SU-DHL-6 (cell line): ENCODE measurements around the gene MRGPRX2.

Experiments
- H2AFZ ChIP-seq: fragments of 200-600 bp; sonication (generic); 2 replicates; pipeline ENCODE4 v1.6.1; 2014; ENCODE audit warnings: low read depth, mild to moderate bottlenecking, moderate library complexity, mixed read lengths, antibody characterized with exemption, low read length; ENCODE audit not compliant: severe bottlenecking
- H3F3A ChIP-seq: fragments of 200-600 bp; shearing (Covaris generic); 2 replicates; pipeline ENCODE4 v1.6.0; 2016; ENCODE audit warnings: antibody characterized with exemption, mild to moderate bottlenecking; ENCODE audit not compliant: insufficient read depth
- H3K27ac ChIP-seq: fragments of 200-600 bp; sonication (generic); 2 replicates; pipeline ENCODE4 v1.5.1; 2016; ENCODE audit warnings: low read depth, mild to moderate bottlenecking, low read length, moderate library complexity, mixed read lengths
- H3K27me3 ChIP-seq: fragments of 200-600 bp; sonication (generic), shearing (Covaris generic); 2 replicates; pipeline ENCODE4 v1.6.0; 2014; ENCODE audit warnings: mild to moderate bottlenecking, low read length
- H3K36me3 ChIP-seq: fragments of 200-600 bp; sonication (generic); 2 replicates; pipeline ENCODE4 v1.6.1; 2014; ENCODE audit warnings: mild to moderate bottlenecking, low read length, mixed read lengths
- H3K4me2 ChIP-seq: fragments of 300-600, 200-600 bp; shearing (Covaris generic), sonication (generic); 2 replicates; pipeline ENCODE4 v1.6.0; 2014; ENCODE audit warnings: low read length, low read depth, mild to moderate bottlenecking; ENCODE audit not compliant: poor library complexity, severe bottlenecking
- H3K4me3 ChIP-seq: fragments of 200-600 bp; sonication (generic); 2 replicates; pipeline ENCODE4 v1.5.1; 2014; ENCODE audit warnings: antibody characterized with exemption, low read length, mild to moderate bottlenecking, mixed read lengths; ENCODE audit not compliant: insufficient read depth, poor library complexity, severe bottlenecking
- H3K79me2 ChIP-seq: fragments of 200-600 bp; sonication (generic); 2 replicates; pipeline ENCODE4 v1.6.1; 2014; ENCODE audit warnings: mild to moderate bottlenecking, low read length, moderate library complexity; ENCODE audit not compliant: insufficient read depth
- H3K9ac ChIP-seq: fragments of 200-600 bp; sonication (generic); 2 replicates; pipeline ENCODE4 v1.7.0; 2014; ENCODE audit warnings: mild to moderate bottlenecking, low read length
- H3K9me2 ChIP-seq: fragments of 200-600 bp; sonication (generic); replicated peaks from 2 replicates; pipeline ENCODE4 v1.6.1; 2014; ENCODE audit warnings: low read length; ENCODE audit not compliant: insufficient read depth
- H3K9me3 ChIP-seq: fragments of 200-600 bp; sonication (generic); 2 replicates; pipeline ENCODE4 v1.6.1; 2014; ENCODE audit warnings: low read length, mixed read lengths; ENCODE audit not compliant: insufficient read depth
- H4K20me1 ChIP-seq: fragments of 200-600 bp; sonication (generic); 2 replicates; pipeline ENCODE4 v1.6.1; 2014; ENCODE audit warnings: low read depth, mild to moderate bottlenecking, antibody characterized with exemption, low read length, moderate library complexity, mixed read lengths
- CTCF ChIP-seq: fragments of 200-600 bp; sonication (generic); IDR thresholded peaks from one replicate; pipeline ENCODE4 v1.5.1; 2017; ENCODE audit warnings: antibody characterized with exemption, mild to moderate bottlenecking, low read length, moderate library complexity; ENCODE audit not compliant: insufficient read depth, poor library complexity, severe bottlenecking
- EZH2phosphoT487 ChIP-seq: fragments of 200-600 bp; sonication (generic), shearing (Covaris generic); conservative IDR thresholded peaks from 2 replicates; pipeline ENCODE4 v1.6.1; 2018; ENCODE audit warnings: mild to moderate bottlenecking, antibody characterized with exemption, low read length, moderate library complexity, mixed read lengths

Gene MRGPRX2

GRCh38 chr11:19088791-19089190 lies 28.3 kb upstream of the MRGPRX2 start:
- no peaks in the 10 kb centered on the region for H3K27me3 ChIP-seq
- H3F3A ChIP-seq = no peaks in the 10 kb centered on the region
- H3K9ac ChIP-seq = no peak overlapping the region
- H3K4me2 ChIP-seq = no peak overlapping the region
- H3K36me3 ChIP-seq = no peaks in the 10 kb centered on the region
- no peak overlapping the region for H2AFZ ChIP-seq
- TF ChIP-seq CTCF (no peak), EZH2phosphoT487 (no peak)
- H3K4me3 ChIP-seq = no peak overlapping the region
- H3K79me2 ChIP-seq = no peaks in the 10 kb centered on the region
- no peaks in the 10 kb centered on the region for H4K20me1 ChIP-seq
- no peak overlapping the region for H3K27ac ChIP-seq
- no peaks in the 10 kb centered on the region for H3K9me2 ChIP-seq
- no peaks in the 10 kb centered on the region for H3K9me3 ChIP-seq

- Histone ChIP-seq H3K4me2 (no peak overlapping the region), H3K27me3 (no peaks in the 10 kb centered on the region), H3F3A (no peaks in the 10 kb centered on the region), H3K27ac (no peak overlapping the region), H3K9ac (no peak overlapping the region), H2AFZ (no peak overlapping the region), H3K79me2 (no peaks in the 10 kb centered on the region), H4K20me1 (no peaks in the 10 kb centered on the region), H3K9me2 (no peaks in the 10 kb centered on the region), H3K36me3 (no peaks in the 10 kb centered on the region), H3K4me3 (no peak overlapping the region), H3K9me3 (no peaks in the 10 kb centered on the region)
- TF ChIP-seq EZH2phosphoT487 = no peak
- TF ChIP-seq CTCF = no peak
Measured at GRCh38 chr11:19087658-19088057, 27.1 kb upstream of the MRGPRX2 start.

GRCh38 chr11:19084661-19085315 lies 24.3 kb upstream of the MRGPRX2 start:
- Histone ChIP-seq H3K4me2 (no peak overlapping the region), H4K20me1 (no peaks in the 10 kb centered on the region), H3K9me2 (no peaks in the 10 kb centered on the region), H3K27ac (no peak overlapping the region), H2AFZ (no peak overlapping the region), H3K27me3 (no peaks in the 10 kb centered on the region), H3K9me3 (no peaks in the 10 kb centered on the region), H3K36me3 (no peaks in the 10 kb centered on the region), H3F3A (no peaks in the 10 kb centered on the region), H3K4me3 (no peak overlapping the region), H3K9ac (no peak overlapping the region), H3K79me2 (no peaks in the 10 kb centered on the region)
- TF ChIP-seq CTCF (no peak), EZH2phosphoT487 (no peak)
